Epithelial cell of esophagus (primary cell): Measurements from ENCODE around the gene SSBP3.

Source experiments
- DNase-seq: peaks from one replicate; pipeline ENCODE4 v3.0.0; 2010; ENCODE audit warnings: low read depth
- H3K4me3 ChIP-seq: 2 replicates; pipeline ENCODE4 v1.5.1; 2011; ENCODE audit warnings: mild to moderate bottlenecking, low read length, control low read depth
- TF ChIP-seq, protein P1 (sequence below): IDR thresholded peaks from 2 replicates; pipeline ENCODE4 v1.5.1; 2011; ENCODE audit warnings: low read depth, mild to moderate bottlenecking, low read length, control low read depth, inconsistent platforms; ENCODE audit not compliant: insufficient read depth; ENCODE audit errors: missing control alignments

SSBP3 gene

DNA sequence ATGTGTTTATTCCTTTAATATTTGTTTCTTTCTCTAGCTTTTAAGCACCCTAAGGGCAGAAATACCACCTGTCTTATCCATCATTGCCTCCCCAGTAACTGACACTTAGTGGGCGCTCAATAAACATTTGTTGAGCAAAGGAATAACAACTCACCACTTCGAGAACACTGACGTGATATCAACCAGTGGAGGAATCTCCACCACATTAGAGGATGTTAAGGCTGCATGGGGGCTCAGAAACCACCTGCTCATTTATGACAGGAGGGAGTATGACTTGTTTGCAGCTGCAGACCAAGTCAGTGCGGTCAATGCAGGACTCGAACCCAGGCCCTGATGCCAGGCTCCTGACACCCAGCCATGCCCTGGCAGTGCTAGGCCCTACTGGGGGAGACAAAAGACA, 103.6 kb downstream of the SSBP3 start:
- no peak for DNase-seq
- H3K4me3 ChIP-seq = no peak overlapping the region
- TF ChIP-seq, protein P1, sequence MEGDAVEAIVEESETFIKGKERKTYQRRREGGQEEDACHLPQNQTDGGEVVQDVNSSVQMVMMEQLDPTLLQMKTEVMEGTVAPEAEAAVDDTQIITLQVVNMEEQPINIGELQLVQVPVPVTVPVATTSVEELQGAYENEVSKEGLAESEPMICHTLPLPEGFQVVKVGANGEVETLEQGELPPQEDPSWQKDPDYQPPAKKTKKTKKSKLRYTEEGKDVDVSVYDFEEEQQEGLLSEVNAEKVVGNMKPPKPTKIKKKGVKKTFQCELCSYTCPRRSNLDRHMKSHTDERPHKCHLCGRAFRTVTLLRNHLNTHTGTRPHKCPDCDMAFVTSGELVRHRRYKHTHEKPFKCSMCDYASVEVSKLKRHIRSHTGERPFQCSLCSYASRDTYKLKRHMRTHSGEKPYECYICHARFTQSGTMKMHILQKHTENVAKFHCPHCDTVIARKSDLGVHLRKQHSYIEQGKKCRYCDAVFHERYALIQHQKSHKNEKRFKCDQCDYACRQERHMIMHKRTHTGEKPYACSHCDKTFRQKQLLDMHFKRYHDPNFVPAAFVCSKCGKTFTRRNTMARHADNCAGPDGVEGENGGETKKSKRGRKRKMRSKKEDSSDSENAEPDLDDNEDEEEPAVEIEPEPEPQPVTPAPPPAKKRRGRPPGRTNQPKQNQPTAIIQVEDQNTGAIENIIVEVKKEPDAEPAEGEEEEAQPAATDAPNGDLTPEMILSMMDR = no peak

DNA sequence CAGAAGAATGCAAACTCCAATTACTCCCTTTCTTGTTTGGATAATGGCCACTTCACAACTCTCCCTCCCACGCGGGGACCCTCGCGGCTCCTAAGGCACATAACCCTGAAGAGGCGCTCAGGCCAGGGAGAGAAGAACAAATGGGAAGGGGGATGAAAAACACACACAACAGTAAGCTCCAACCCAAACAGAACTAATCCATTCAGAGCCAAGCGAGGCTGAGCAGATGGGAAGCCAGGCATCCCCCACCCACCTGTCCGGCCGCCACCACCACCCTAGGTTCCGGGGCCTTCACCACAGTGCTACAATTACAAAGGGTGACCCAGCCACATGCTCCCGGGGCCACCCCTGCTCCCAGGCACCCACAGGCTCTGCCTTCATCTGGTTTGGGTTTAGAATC, 104.7 kb downstream of the SSBP3 start:
- no peak for DNase-seq
- no peak overlapping the region for H3K4me3 ChIP-seq
- TF ChIP-seq, protein P1 = no peak

DNA sequence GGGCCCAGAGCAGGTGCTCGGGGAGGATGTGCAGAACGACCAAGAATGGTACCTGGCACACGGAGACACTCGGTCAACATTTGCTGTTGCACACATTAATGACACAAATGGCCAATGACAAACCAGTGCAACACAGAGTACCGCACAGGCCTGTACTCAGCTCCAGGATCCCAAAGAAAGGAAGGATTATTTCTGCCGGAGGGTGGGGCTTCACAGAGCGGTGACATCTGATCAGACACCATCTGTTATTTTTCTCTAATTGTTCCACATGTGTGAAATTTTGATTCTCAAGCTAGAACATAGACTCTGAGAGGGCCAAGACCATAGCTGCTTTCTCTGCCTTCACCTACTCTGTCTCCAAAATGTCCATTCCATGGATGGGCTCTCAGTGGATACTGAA, 105.8 kb downstream of the SSBP3 start:
- no peak for DNase-seq
- no peak overlapping the region for H3K4me3 ChIP-seq
- TF ChIP-seq, protein P1 = no peak

DNA sequence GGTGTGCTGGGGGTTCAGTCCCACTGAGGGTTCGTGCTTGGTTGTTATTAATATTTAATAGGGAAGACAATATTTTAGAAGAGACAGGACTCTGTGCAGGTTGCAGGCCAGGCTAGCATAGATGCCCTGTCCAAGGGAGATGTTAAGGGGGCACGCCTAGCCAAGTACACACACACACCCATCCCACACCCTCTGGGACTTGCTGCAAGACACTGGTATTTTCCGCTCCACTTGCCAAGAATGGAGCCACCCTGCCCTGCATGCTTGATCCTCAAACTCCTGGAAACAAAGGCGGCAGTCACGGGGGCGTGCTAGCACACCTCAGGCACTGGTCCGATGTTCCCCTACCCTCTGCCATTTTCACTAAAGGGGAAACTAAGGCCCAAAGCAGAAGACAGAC, 107.2 kb downstream of the SSBP3 start:
- H3K4me3 ChIP-seq = no peak overlapping the region
- TF ChIP-seq, protein P1 = no peak
- peak; percentile 36 for DNase-seq

DNA sequence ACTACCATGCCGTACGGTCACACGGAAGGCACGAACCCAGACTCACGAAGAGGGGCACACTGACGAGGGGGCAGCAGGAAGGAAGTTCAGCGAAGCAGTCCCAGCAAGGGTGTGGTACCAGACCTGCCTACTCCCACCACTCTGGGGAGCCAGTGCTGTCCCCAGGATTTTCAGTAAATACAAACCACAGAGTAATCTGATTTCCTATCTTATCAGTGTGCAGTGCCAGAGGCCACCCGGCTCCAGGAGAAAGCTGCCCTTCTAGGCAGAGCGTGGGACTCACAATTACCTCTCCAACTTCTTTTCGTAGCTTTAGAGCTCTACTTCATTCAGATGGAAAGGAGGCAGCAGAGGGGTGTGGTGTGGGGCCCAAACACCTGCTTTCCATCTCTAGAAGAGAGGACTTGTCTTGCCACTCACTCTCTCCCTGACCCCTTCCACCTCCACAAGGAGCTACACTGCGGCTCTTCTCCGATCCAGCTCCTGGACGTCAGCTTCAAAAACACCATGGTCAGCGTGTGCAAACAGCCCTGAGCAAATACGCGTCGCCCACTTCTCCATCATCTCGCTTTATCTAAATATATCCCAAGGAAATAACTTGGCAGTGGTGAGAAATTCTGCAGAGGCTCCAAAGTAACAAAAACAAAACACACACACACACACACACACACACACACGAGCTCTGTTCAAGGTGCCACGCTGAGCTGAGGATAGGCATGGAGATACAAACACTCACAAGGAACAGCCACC, 107.7 kb downstream of the SSBP3 start:
- DNase-seq = no peak
- TF ChIP-seq, protein P1 = no peak
- H3K4me3 ChIP-seq = no peak overlapping the region

DNA sequence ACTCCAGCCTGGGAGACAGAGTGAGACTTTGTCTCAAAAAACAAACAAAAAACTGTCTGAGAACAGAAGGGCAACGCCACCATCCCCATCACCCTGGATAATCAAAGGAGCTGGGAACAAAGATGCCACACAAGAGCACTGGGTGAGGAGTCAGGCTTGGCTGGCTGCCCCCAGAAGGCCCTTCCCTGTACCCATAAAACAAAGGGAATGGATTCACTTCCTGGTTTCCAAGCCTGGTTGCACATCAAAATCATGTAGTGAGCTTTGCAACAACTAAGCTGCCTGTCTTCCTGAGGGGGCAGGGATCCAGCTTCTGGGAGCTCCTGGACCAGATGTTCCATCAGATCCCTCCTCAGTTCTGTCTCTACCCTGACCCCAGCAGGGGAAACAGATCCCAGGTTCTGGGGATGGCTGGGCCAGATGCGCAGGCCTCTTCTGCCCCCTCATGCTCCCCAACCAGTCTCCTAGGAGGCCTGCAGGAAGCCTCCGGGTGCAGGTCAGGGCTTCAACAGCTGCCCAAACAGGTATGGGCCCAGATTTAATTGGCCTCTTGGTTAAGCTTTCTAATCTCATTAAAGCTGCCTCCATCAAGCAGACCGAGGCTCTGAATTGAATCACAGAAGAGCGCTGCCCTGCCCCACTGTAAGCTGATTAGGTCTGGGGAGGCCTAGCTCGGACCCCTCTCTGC, 108.5 kb downstream of the SSBP3 start:
- no peak for DNase-seq
- H3K4me3 ChIP-seq = no peak overlapping the region
- TF ChIP-seq, protein P1 = no peak
